CD4-positive, alpha-beta memory T cell (primary cell): ENCODE results near the gene POLDIP2. TPM values are rescaled to one million over a fixed set of nuclear protein-coding genes. Genes with fewer than 3 reads are reported as not detected.

Source experiments
- CTCF ChIA-PET: fragments of 350-600 bp; sonication (Branson Sonifier 250); formaldehyde crosslinking; loops from one replicate; lab custom pipeline; 2021; ENCODE audit warnings: inconsistent platforms; ENCODE audit not compliant: partially characterized antibody; lab: Charles Lee
- POLR2A ChIA-PET: fragments of 350-600 bp; sonication (Branson Sonifier 250); formaldehyde crosslinking; loops from one replicate; lab custom pipeline; 2021; ENCODE audit not compliant: partially characterized antibody; lab: Charles Lee
- DNase-seq, 5 donors: peaks; one replicate each; pipeline versions ENCODE4 v3.0.0 to v3.0.0-alpha.2; 2020 to 2022; ENCODE audit warnings: mixed read lengths in 1 of 5
- H3K27ac ChIP-seq: one replicate; pipeline ENCODE4 v1.7.0; 2013; ENCODE audit warnings: low read depth, low read length
- H3K27me3 ChIP-seq: 2 replicates; pipeline ENCODE4 v1.7.0; 2013; ENCODE audit warnings: mild to moderate bottlenecking, low read length, moderate library complexity; ENCODE audit not compliant: insufficient read depth
- H3K36me3 ChIP-seq: 2 replicates; pipeline ENCODE4 v1.7.0; 2013; ENCODE audit warnings: mild to moderate bottlenecking, low read length, moderate library complexity; ENCODE audit not compliant: insufficient read depth
- H3K4me1 ChIP-seq: 2 replicates; pipeline ENCODE4 v1.7.0; 2013; ENCODE audit warnings: mild to moderate bottlenecking, low read length, moderate library complexity; ENCODE audit not compliant: insufficient read depth
- H3K4me3 ChIP-seq, 2 donors: one replicate each; pipeline ENCODE4 v1.7.0; 2013; ENCODE audit warnings: low read length in 2 of 2, mild to moderate bottlenecking in 1 of 2
- H3K9me3 ChIP-seq, 2 donors: one replicate each; pipeline ENCODE4 v1.7.0; 2013; ENCODE audit warnings: low read length in 2 of 2, control low read depth in 1 of 2; ENCODE audit not compliant: control insufficient read depth in 1 of 2
- H3K27ac Mint-ChIP-seq, 7 donors: one replicate each; pipeline ENCODE4 v1.8.0; 2020 to 2021; ENCODE audit warnings: mixed read lengths in 7 of 7, mild to moderate bottlenecking in 6 of 7, inconsistent platforms in 3 of 7, moderate library complexity in 3 of 7
- H3K27me3 Mint-ChIP-seq, 2 donors: one replicate each; pipeline ENCODE4 v1.8.0; 2020 to 2021; ENCODE audit warnings: mixed read lengths in 2 of 2
- H3K36me3 Mint-ChIP-seq, 2 donors: one replicate each; pipeline ENCODE4 v1.8.0; 2020 to 2021; ENCODE audit warnings: mixed read lengths in 2 of 2, inconsistent platforms in 1 of 2, mild to moderate bottlenecking in 1 of 2
- H3K4me1 Mint-ChIP-seq, 4 donors: one replicate each; pipeline ENCODE4 v1.8.0; 2020 to 2021; ENCODE audit warnings: mixed read lengths in 4 of 4, mild to moderate bottlenecking in 1 of 4
- H3K4me3 Mint-ChIP-seq, 8 donors: one replicate each; pipeline ENCODE4 v1.8.0; 2020 to 2021; ENCODE audit warnings: mixed read lengths in 8 of 8, mild to moderate bottlenecking in 7 of 8, moderate library complexity in 6 of 8, inconsistent platforms in 3 of 8
- H3K9me3 Mint-ChIP-seq, 8 donors: one replicate each; pipeline ENCODE4 v1.8.0; 2020 to 2021; ENCODE audit warnings: mixed read lengths in 8 of 8, mild to moderate bottlenecking in 5 of 8, inconsistent platforms in 3 of 8, moderate library complexity in 1 of 8
- intact Hi-C: fragments of 100-400 bp; cut with micrococcal nuclease; formaldehyde crosslinking; loops from one replicate; pipeline ENCODE4 v1.15.1; 2023
- polyA plus RNA-seq, 2 donors: library from polyadenylated mRNA; unstranded; fragments of 300-500 nt; fragmentation: Illumina TruSeq; gene quantifications; one replicate each; pipeline ENCODE4 v1.2.3, GENCODE V29; 2021
- total RNA-seq, 2 experiments: library from RNA; stranded (reverse); gene quantifications; one replicate each; pipeline ENCODE4 v1.2.3, GENCODE V29; 2021

Gene POLDIP2
- total and polyA plus RNA-seq, 4 experiments from 2014 or later = 27.8 to 125 (median 48.3) TPM

DNA sequence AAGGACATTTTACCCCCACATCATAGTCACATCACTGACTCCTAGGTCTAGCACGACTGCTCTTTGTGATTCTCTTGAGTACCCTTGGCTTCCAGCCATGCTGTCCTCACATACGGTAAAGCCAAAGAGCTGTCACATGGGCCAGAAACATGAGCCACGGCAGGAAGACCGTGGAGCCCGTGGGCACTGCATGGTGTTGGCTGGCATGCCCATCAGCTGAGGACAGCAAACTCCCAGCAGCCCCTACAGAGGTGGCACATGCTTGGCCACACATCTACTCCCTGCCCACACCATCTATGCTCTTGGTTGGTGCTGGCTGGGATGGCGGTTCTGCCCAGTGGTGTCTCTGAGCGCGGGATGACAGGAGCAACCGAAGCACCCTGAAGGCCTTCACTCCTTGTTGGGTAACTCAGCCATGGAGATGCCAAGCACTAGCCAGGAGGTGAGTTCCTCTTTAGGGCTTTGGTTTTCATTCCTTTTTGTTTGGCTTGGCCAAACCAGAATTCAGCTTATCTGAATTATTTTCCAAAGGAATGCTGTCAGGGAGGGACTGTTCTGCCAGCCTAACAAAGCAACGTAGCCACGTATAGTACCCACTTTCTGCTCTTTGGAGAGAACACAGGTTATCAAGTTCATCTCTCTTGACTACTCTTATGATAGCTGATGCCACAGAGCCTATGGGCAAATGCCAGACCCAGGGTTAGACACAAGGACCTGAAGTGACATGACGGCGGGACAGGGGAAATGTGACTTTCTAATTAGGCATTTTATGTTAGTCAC lies 11.7 kb downstream of the POLDIP2 start:
- peaks cover 77% of the 10 kb centered on the region for H3K36me3 ChIP-seq
- H3K36me3 Mint-ChIP-seq = peaks cover 42 to 77% of the 10 kb centered on the region in 2 donors

DNA sequence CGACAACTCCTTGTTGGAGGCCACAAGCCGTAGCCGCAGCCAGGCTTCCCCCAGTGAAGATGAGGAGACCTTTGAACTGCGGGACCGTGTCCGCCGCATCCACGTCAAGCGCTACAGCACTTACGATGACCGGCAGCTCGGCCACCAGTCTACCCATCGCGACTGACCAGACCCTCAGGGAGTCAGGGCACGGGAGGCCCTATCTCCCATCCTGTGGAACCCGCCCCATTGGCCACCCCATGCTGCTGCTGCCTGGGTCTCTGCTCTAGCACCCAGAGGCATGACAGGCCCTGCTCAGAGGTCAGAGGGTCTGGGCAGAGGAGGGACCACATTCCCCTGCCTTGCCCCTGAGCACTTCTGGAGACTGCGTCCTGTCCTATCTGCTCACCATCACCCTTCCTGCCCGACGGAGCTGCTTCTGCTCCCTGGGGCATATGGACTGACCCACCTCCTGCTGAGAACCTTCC lies 12.9 kb downstream of the POLDIP2 start:
- H3K27me3 ChIP-seq = no peaks in the 10 kb centered on the region
- Mint-ChIP-seq H3K27ac (no peak overlapping the region), H3K4me3 (no peak overlapping the region), H3K9me3 (no peaks in the 10 kb centered on the region), H3K36me3 (peaks cover 34 to 75% of the 10 kb centered on the region in 2 donors), H3K27me3 (no peaks in the 10 kb centered on the region), H3K4me1 (peaks cover 0 to 1% (median 0%) of the 10 kb centered on the region in 4 donors)
- intact Hi-C loops = no loop called here
- peaks cover 84% of the 10 kb centered on the region for H3K36me3 ChIP-seq
- POLR2A ChIA-PET = interaction anchor here (3.8 kb wide), 2 partner anchors 9 to 13 kb away, joined by 17 to 21 read pairs; partner anchors contain the start of genes IFT20, POLDIP2 and TNFAIP1
- H3K4me1 ChIP-seq = no peaks in the 10 kb centered on the region
- no peak overlapping the region for H3K27ac ChIP-seq
- H3K9me3 ChIP-seq = no peaks in the 10 kb centered on the region
- DNase-seq = no peak
- no peak overlapping the region for H3K4me3 ChIP-seq
- CTCF ChIA-PET = no interaction called here

More for the DNA sequence above, 11.7 kb downstream of the POLDIP2 start:
- Mint-ChIP-seq H3K4me1 (no peaks in the 10 kb centered on the region), H3K4me3 (no peak overlapping the region), H3K9me3 (no peaks in the 10 kb centered on the region), H3K27ac (peak overlapping the region in 2 of 7 donors; percentile 8 to 32), H3K27me3 (no peaks in the 10 kb centered on the region)
- Histone ChIP-seq H3K9me3 (no peaks in the 10 kb centered on the region), H3K27ac (no peak overlapping the region), H3K4me1 (no peaks in the 10 kb centered on the region), H3K4me3 (no peak overlapping the region), H3K27me3 (no peaks in the 10 kb centered on the region)
- no peak for DNase-seq
- intact Hi-C loops = no loop called here
- ChIA-PET CTCF (interaction anchor here (0.9 to 1.4 kb wide), 2 partner anchors 13 to 295 kb away, joined by 3 read pairs; no protein-coding TSS in a partner anchor), POLR2A (interaction anchor here (3.8 kb wide), 2 partner anchors 10 to 12 kb away, joined by 17 to 21 read pairs; partner anchors contain the start of genes IFT20, POLDIP2 and TNFAIP1)

DNA sequence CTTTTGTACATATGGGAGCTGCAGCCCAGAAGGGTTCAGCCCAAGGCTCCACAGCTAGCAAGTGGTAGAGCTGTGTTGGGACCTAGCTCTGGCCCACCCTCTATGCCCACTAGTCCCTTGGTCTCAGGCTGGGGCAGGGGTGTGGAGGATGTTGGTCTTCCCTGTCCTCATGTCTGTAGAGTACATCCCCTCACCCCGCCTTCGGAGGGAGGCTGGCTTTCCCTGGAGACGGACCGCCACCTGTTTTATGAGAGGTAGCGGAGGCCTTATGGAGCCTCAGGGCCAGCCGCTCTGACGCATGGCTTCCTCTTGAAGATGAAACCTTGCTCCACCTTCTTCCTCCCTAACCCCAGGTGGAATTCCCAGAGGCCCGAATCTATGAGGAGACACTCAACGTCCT lies 13.3 kb downstream of the POLDIP2 start:
- H3K36me3 Mint-ChIP-seq = peaks cover 34 to 77% of the 10 kb centered on the region in 2 donors
- ChIA-PET CTCF (no interaction called here), POLR2A (interaction anchor here (0.9 kb wide), 1 partner anchor 13 kb away, joined by 4 read pairs; the partner anchor contains the start of gene POLDIP2)
- Histone ChIP-seq H3K36me3 (peaks cover 86% of the 10 kb centered on the region), H3K27ac (no peak overlapping the region), H3K4me3 (no peak overlapping the region), H3K9me3 (no peaks in the 10 kb centered on the region), H3K4me1 (no peaks in the 10 kb centered on the region), H3K27me3 (no peaks in the 10 kb centered on the region)
- intact Hi-C loops = no loop called here
- H3K27me3 Mint-ChIP-seq = no peaks in the 10 kb centered on the region
- no peak overlapping the region for H3K4me3 Mint-ChIP-seq
- peak overlapping the region in 2 of 7 donors; percentile 29 to 46 for H3K27ac Mint-ChIP-seq
- peaks cover 0 to 5% (median under 1%) of the 10 kb centered on the region in 4 donors for H3K4me1 Mint-ChIP-seq
- no peaks in the 10 kb centered on the region for H3K9me3 Mint-ChIP-seq
- no peak for DNase-seq

DNA sequence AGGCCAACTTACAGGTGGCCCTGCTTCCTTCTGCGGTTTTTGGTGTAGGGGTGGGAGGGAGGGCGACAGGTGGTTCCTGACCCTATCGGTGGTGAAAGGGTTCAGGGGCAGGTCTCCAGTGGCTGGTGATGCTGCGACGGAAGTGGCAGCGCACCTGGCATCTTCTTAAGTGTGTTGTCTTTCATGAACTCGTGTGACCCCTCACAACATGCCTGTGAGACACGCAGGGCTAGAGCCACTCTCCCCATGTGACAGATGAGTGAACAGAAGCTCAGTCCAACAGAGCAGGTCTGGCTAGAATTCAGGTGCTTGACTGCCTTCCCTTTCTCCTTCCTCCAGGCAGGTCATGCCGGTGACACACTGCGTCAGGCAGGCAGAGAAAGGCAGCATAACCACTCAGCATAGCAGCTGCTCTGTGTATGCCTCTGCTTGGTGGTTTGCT lies 13.8 kb downstream of the POLDIP2 start:
- Mint-ChIP-seq H3K27ac (peak overlapping the region in 2 of 7 donors; percentile 29 to 46), H3K27me3 (no peaks in the 10 kb centered on the region), H3K4me3 (no peak overlapping the region), H3K36me3 (peaks cover 34 to 75% of the 10 kb centered on the region in 2 donors), H3K4me1 (peaks cover 0 to 8% (median under 1%) of the 10 kb centered on the region in 4 donors), H3K9me3 (no peaks in the 10 kb centered on the region)
- no peaks in the 10 kb centered on the region for H3K4me1 ChIP-seq
- H3K27me3 ChIP-seq = no peaks in the 10 kb centered on the region
- ChIA-PET POLR2A (interaction anchor here (0.9 kb wide), 1 partner anchor 14 kb away, joined by 4 read pairs; the partner anchor contains the start of gene POLDIP2), CTCF (no interaction called here)
- intact Hi-C loops = no loop called here
- H3K9me3 ChIP-seq = no peaks in the 10 kb centered on the region
- peaks cover 82% of the 10 kb centered on the region for H3K36me3 ChIP-seq
- no peak overlapping the region for H3K27ac ChIP-seq
- H3K4me3 ChIP-seq = no peak overlapping the region
- no peak for DNase-seq

DNA sequence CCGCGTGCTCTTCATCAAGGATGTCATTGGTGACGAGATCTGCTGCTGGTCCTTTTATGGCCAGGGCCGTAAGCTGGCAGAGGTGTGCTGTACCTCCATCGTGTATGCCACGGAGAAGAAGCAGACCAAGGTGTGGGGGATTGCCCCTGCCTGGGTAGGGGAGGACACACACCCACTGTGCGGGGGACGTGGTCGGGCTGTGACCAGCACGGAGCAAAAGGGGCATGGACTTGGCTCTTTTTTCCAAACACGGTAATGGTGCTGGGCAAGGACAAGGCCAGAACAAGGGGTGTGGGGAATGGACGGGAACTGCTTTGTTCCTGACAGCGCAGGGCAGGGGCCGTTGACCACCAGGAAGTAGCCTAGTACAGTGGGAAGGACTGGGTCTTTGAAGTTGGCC lies 15.0 kb downstream of the POLDIP2 start:
- Mint-ChIP-seq H3K27ac (peak overlapping the region in 1 of 7 donors; percentile 77), H3K36me3 (peaks cover 31 to 67% of the 10 kb centered on the region in 2 donors), H3K27me3 (no peaks in the 10 kb centered on the region), H3K4me1 (peaks cover 3 to 20% (median 6%) of the 10 kb centered on the region in 4 donors), H3K4me3 (no peak overlapping the region), H3K9me3 (no peaks in the 10 kb centered on the region)
- H3K36me3 ChIP-seq = peaks cover 74% of the 10 kb centered on the region
- no peak overlapping the region for H3K4me3 ChIP-seq
- H3K27me3 ChIP-seq = no peaks in the 10 kb centered on the region
- H3K9me3 ChIP-seq = no peaks in the 10 kb centered on the region
- intact Hi-C loops = no loop called here
- no peak for DNase-seq
- POLR2A ChIA-PET = no interaction called here
- CTCF ChIA-PET = no interaction called here
- H3K27ac ChIP-seq = no peak overlapping the region
- H3K4me1 ChIP-seq = peaks cover 4% of the 10 kb centered on the region

DNA sequence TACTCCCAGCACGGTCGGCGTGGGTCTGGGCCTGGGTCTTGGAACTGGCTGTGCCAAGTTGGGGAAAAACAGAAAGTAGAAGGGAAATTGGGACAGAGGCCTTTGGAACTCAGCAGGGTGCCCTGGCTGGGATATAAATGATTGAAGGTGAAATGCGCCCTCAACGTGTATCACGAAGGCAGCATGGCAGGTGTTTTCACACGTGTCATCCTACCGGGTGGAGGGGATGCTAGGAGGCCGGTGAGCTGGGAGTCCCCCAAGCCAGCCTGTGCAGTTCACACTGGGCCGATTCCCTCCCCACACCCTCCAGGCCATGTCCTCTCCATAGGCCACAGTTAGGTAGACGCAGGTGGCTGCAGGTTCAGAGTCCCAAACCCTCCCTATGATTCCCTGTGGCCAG lies 15.8 kb downstream of the POLDIP2 start:
- Histone ChIP-seq H3K36me3 (peaks cover 68% of the 10 kb centered on the region), H3K27me3 (no peaks in the 10 kb centered on the region), H3K4me3 (no peak overlapping the region), H3K27ac (no peak overlapping the region), H3K4me1 (peaks cover 9% of the 10 kb centered on the region), H3K9me3 (no peaks in the 10 kb centered on the region)
- Mint-ChIP-seq H3K27ac (no peak overlapping the region), H3K9me3 (no peaks in the 10 kb centered on the region), H3K27me3 (no peaks in the 10 kb centered on the region), H3K4me3 (no peak overlapping the region), H3K36me3 (peaks cover 24 to 59% of the 10 kb centered on the region in 2 donors), H3K4me1 (peaks cover 10 to 28% (median 14%) of the 10 kb centered on the region in 4 donors)
- intact Hi-C loops = no loop called here
- POLR2A ChIA-PET = no interaction called here
- DNase-seq = no peak
- CTCF ChIA-PET = no interaction called here

DNA sequence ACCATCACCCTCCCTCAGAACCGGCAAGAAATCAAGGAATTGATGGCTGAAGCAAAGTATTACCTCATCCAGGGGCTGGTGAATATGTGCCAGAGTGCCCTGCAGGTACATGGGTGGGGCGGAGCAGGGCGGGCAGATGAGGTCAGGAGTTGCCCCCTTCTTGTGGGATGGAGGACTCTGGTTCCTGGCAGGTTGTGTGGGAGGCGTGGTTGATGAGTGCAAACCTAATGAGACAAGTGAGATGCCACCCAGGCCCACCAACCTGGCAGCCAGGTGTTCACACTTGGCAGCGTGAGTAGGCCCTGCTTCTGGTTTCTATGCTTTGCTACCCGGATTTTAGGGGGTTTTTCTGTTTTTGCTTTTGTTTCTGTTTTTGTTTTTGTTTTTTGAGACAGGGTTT lies 17.0 kb downstream of the POLDIP2 start:
- Histone ChIP-seq H3K27ac (no peak overlapping the region), H3K27me3 (no peaks in the 10 kb centered on the region), H3K9me3 (no peaks in the 10 kb centered on the region), H3K4me1 (peaks cover 16% of the 10 kb centered on the region), H3K36me3 (peaks cover 57% of the 10 kb centered on the region), H3K4me3 (no peak overlapping the region)
- H3K4me1 Mint-ChIP-seq = peaks cover 14 to 34% (median 21%) of the 10 kb centered on the region in 4 donors
- no peaks in the 10 kb centered on the region for H3K27me3 Mint-ChIP-seq
- intact Hi-C loops = no loop called here
- H3K36me3 Mint-ChIP-seq = peaks cover 19 to 50% of the 10 kb centered on the region in 2 donors
- H3K9me3 Mint-ChIP-seq = no peaks in the 10 kb centered on the region
- POLR2A ChIA-PET = no interaction called here
- DNase-seq = no peak
- H3K27ac Mint-ChIP-seq = no peak overlapping the region
- no peak overlapping the region for H3K4me3 Mint-ChIP-seq
- CTCF ChIA-PET = no interaction called here
